Activated CD4-positive, alpha-beta memory T cell treated with anti-CD3 and anti-CD28 coated beads, Interleukin-2, amount 10 ng/mL, durations not matched to agents 7 days and 5 days (primary cell): Measurements from ENCODE around the gene DHX16. TPM values are rescaled to one million over a fixed set of nuclear protein-coding genes. Genes with fewer than 3 reads are reported as not detected.

Experiments used
- CTCF ChIA-PET: fragments of 350-600 bp; sonication (Branson Sonifier 250); formaldehyde crosslinking; loops from one replicate; lab custom pipeline; 2021; ENCODE audit warnings: antibody characterized with exemption, inconsistent platforms; lab: Charles Lee
- POLR2A ChIA-PET: fragments of 350-600 bp; sonication (Branson Sonifier 250); formaldehyde crosslinking; loops from one replicate; lab custom pipeline; 2021; ENCODE audit warnings: antibody characterized with exemption; lab: Charles Lee
- DNase-seq: peaks from one replicate; pipeline ENCODE4 v3.0.0-alpha.2; 2020
- H3K27ac Mint-ChIP-seq: one replicate; pipeline ENCODE4 v1.8.0; 2021; ENCODE audit warnings: mild to moderate bottlenecking, mixed read lengths
- H3K27me3 Mint-ChIP-seq: one replicate; pipeline ENCODE4 v1.8.0; 2021; ENCODE audit warnings: mixed read lengths
- H3K36me3 Mint-ChIP-seq: one replicate; pipeline ENCODE4 v1.8.0; 2021; ENCODE audit warnings: low read depth, mixed read lengths
- H3K4me1 Mint-ChIP-seq: one replicate; pipeline ENCODE4 v1.8.0; 2021; ENCODE audit warnings: mixed read lengths
- H3K4me3 Mint-ChIP-seq: one replicate; pipeline ENCODE4 v1.8.0; 2021; ENCODE audit warnings: mild to moderate bottlenecking, mixed read lengths
- H3K9me3 Mint-ChIP-seq: one replicate; pipeline ENCODE4 v1.8.0; 2021; ENCODE audit warnings: mixed read lengths
- total RNA-seq, 2 experiments: library from RNA; stranded (reverse); gene quantifications; one replicate each; pipeline ENCODE4 v1.2.3, GENCODE V29; 2021

Gene DHX16
- total RNA-seq, 2 experiments from 2014 or later = 35.6 to 37.6 TPM

GRCh38 chr6:30714263-30714662, 41.5 kb upstream of the DHX16 start:
- CTCF ChIA-PET = interaction anchor here (0.7 kb wide), 1 partner anchor 26 kb away, joined by 4 read pairs; no protein-coding TSS in a partner anchor
- H3K4me1 Mint-ChIP-seq = peaks cover 74% of the 10 kb centered on the region
- no peaks in the 10 kb centered on the region for H3K27me3 Mint-ChIP-seq
- no peak overlapping the region for H3K27ac Mint-ChIP-seq
- H3K4me3 Mint-ChIP-seq = no peak overlapping the region
- H3K9me3 Mint-ChIP-seq = peaks cover 2% of the 10 kb centered on the region
- H3K36me3 Mint-ChIP-seq = peaks cover 71% of the 10 kb centered on the region
- POLR2A ChIA-PET = interaction anchor here (0.7 kb wide), 1 partner anchor 99 kb away, joined by 3 read pairs; no protein-coding TSS in a partner anchor
- DNase-seq = no peak

GRCh38 chr6:30712441-30712945, 39.7 kb upstream of the DHX16 start:
- peak overlapping the region; percentile 79 for H3K27ac Mint-ChIP-seq
- H3K4me3 Mint-ChIP-seq = no peak overlapping the region
- peaks cover 2% of the 10 kb centered on the region for H3K9me3 Mint-ChIP-seq
- peaks cover 77% of the 10 kb centered on the region for H3K36me3 Mint-ChIP-seq
- ChIA-PET CTCF (interaction anchor here (0.6 to 2.6 kb wide), 4 partner anchors 10 to 729 kb away, joined by 3 to 15 read pairs (median 6); no protein-coding TSS in a partner anchor), POLR2A (interaction anchor here (0.8 to 2.6 kb wide), 12 partner anchors 9 to 97 kb away, joined by 3 to 25 read pairs (median 4); partner anchors contain the start of genes MRPS18B and PPP1R10)
- DNase-seq = no peak
- H3K27me3 Mint-ChIP-seq = no peaks in the 10 kb centered on the region
- H3K4me1 Mint-ChIP-seq = peaks cover 63% of the 10 kb centered on the region

- peak overlapping the region; percentile 2 for H3K4me3 Mint-ChIP-seq
- peak; percentile 28 for DNase-seq
- CTCF ChIA-PET = interaction anchor here (1.0 to 2.6 kb wide), 4 partner anchors 10 to 33 kb away, joined by 3 to 15 read pairs (median 6); no protein-coding TSS in a partner anchor
- peaks cover 2% of the 10 kb centered on the region for H3K9me3 Mint-ChIP-seq
- no peaks in the 10 kb centered on the region for H3K27me3 Mint-ChIP-seq
- peaks cover 59% of the 10 kb centered on the region for H3K4me1 Mint-ChIP-seq
- POLR2A ChIA-PET = interaction anchor here (0.8 to 2.6 kb wide), 11 partner anchors 10 to 96 kb away, joined by 3 to 25 read pairs (median 3); partner anchors contain the start of genes MRPS18B and PPP1R10
- peaks cover 79% of the 10 kb centered on the region for H3K36me3 Mint-ChIP-seq
- peak overlapping the region; percentile 79 for H3K27ac Mint-ChIP-seq
Observed at GRCh38 chr6:30711758-30712380, 39.1 kb upstream of the DHX16 start.

- peaks cover 75% of the 10 kb centered on the region for H3K36me3 Mint-ChIP-seq
- H3K27me3 Mint-ChIP-seq = no peaks in the 10 kb centered on the region
- no peak for DNase-seq
- CTCF ChIA-PET = interaction anchor here (0.6 to 1.5 kb wide), 2 partner anchors 13 to 64 kb away, joined by 3 to 4 read pairs; no protein-coding TSS in a partner anchor
- no peak overlapping the region for H3K27ac Mint-ChIP-seq
- no peak overlapping the region for H3K4me3 Mint-ChIP-seq
- POLR2A ChIA-PET = interaction anchor here (0.6 to 2.3 kb wide), 3 partner anchors 10 to 783 kb away, joined by 3 to 7 read pairs (median 3); partner anchors contain the start of gene TUBB
- peaks cover 36% of the 10 kb centered on the region for H3K4me1 Mint-ChIP-seq
- no peaks in the 10 kb centered on the region for H3K9me3 Mint-ChIP-seq
Observed at GRCh38 chr6:30709101-30709868, 36.5 kb upstream of the DHX16 start.

GRCh38 chr6:30707281-30707850, 34.6 kb upstream of the DHX16 start:
- Mint-ChIP-seq H3K27me3 (no peaks in the 10 kb centered on the region), H3K27ac (no peak overlapping the region), H3K4me1 (peaks cover 20% of the 10 kb centered on the region), H3K9me3 (no peaks in the 10 kb centered on the region), H3K36me3 (peaks cover 76% of the 10 kb centered on the region), H3K4me3 (no peak overlapping the region)
- DNase-seq = no peak
- ChIA-PET POLR2A (interaction anchor here (1.0 to 1.2 kb wide), 2 partner anchors 10 to 15 kb away, joined by 3 to 5 read pairs; partner anchors contain the start of gene MDC1), CTCF (interaction anchor here (1.8 to 2.5 kb wide), 2 partner anchors 10 to 28 kb away, joined by 5 to 6 read pairs; partner anchors contain the start of gene MDC1)

- peaks cover 66% of the 10 kb centered on the region for H3K36me3 Mint-ChIP-seq
- no peaks in the 10 kb centered on the region for H3K27me3 Mint-ChIP-seq
- no peak overlapping the region for H3K4me3 Mint-ChIP-seq
- ChIA-PET POLR2A (interaction anchor here (0.6 to 2.9 kb wide), 5 partner anchors 10 to 90 kb away, joined by 3 to 16 read pairs (median 4); partner anchors contain the start of gene MDC1), CTCF (interaction anchor here (1.8 to 2.5 kb wide), 2 partner anchors 12 to 27 kb away, joined by 5 to 6 read pairs; partner anchors contain the start of gene MDC1)
- H3K27ac Mint-ChIP-seq = no peak overlapping the region
- H3K9me3 Mint-ChIP-seq = no peaks in the 10 kb centered on the region
- peaks cover 3% of the 10 kb centered on the region for H3K4me1 Mint-ChIP-seq
- DNase-seq = no peak
Observed at GRCh38 chr6:30705620-30706019, 32.8 kb upstream of the DHX16 start.

- CTCF ChIA-PET = interaction anchor here (2.2 kb wide), 1 partner anchor 25 kb away, joined by 9 read pairs; no protein-coding TSS in a partner anchor
- Mint-ChIP-seq H3K27ac (no peak overlapping the region), H3K36me3 (peaks cover 68% of the 10 kb centered on the region), H3K9me3 (no peaks in the 10 kb centered on the region), H3K4me1 (peaks cover 2% of the 10 kb centered on the region), H3K4me3 (no peak overlapping the region), H3K27me3 (no peaks in the 10 kb centered on the region)
- POLR2A ChIA-PET = interaction anchor here (0.7 to 2.9 kb wide), 4 partner anchors 14 to 17 kb away, joined by 3 to 16 read pairs (median 5); partner anchors contain the start of gene MDC1
- DNase-seq = no peak
Observed at GRCh38 chr6:30703821-30704220, 31.0 kb upstream of the DHX16 start.

- no peaks in the 10 kb centered on the region for H3K27me3 Mint-ChIP-seq
- ChIA-PET POLR2A (interaction anchor here (0.7 to 1.3 kb wide), 2 partner anchors 16 to 18 kb away, joined by 3 read pairs; no protein-coding TSS in a partner anchor), CTCF (interaction anchor here (2.2 kb wide), 1 partner anchor 24 kb away, joined by 9 read pairs; no protein-coding TSS in a partner anchor)
- no peak for DNase-seq
- no peak overlapping the region for H3K4me3 Mint-ChIP-seq
- H3K27ac Mint-ChIP-seq = no peak overlapping the region
- no peaks in the 10 kb centered on the region for H3K9me3 Mint-ChIP-seq
- H3K36me3 Mint-ChIP-seq = peaks cover 65% of the 10 kb centered on the region
- peaks cover 2% of the 10 kb centered on the region for H3K4me1 Mint-ChIP-seq
Observed at GRCh38 chr6:30703011-30703410, 30.2 kb upstream of the DHX16 start.

GRCh38 chr6:30700340-30700739, 27.5 kb upstream of the DHX16 start:
- ChIA-PET CTCF (interaction anchor here (1.4 kb wide), 1 partner anchor 30 kb away, joined by 3 read pairs; no protein-coding TSS in a partner anchor), POLR2A (interaction anchor here (0.8 kb wide), 1 partner anchor 17 kb away, joined by 3 read pairs; the partner anchor contains the start of gene MDC1)
- no peaks in the 10 kb centered on the region for H3K9me3 Mint-ChIP-seq
- no peaks in the 10 kb centered on the region for H3K27me3 Mint-ChIP-seq
- no peak for DNase-seq
- no peaks in the 10 kb centered on the region for H3K4me1 Mint-ChIP-seq
- H3K4me3 Mint-ChIP-seq = no peak overlapping the region
- no peak overlapping the region for H3K27ac Mint-ChIP-seq
- H3K36me3 Mint-ChIP-seq = peaks cover 46% of the 10 kb centered on the region

- Mint-ChIP-seq H3K4me3 (no peak overlapping the region), H3K36me3 (peaks cover 12% of the 10 kb centered on the region), H3K27ac (no peak overlapping the region), H3K27me3 (no peaks in the 10 kb centered on the region), H3K4me1 (peaks cover 8% of the 10 kb centered on the region), H3K9me3 (no peaks in the 10 kb centered on the region)
- POLR2A ChIA-PET = interaction anchor here (1.6 to 2.1 kb wide), 2 partner anchors 9 to 12 kb away, joined by 6 read pairs; no protein-coding TSS in a partner anchor
- CTCF ChIA-PET = interaction anchor here (1.2 kb wide), 1 partner anchor 20 kb away, joined by 4 read pairs; the partner anchor contains the start of gene MDC1
- DNase-seq = no peak
Observed at GRCh38 chr6:30696432-30696831, 23.6 kb upstream of the DHX16 start.

GRCh38 chr6:30691208-30691847, 18.5 kb upstream of the DHX16 start:
- Mint-ChIP-seq H3K27me3 (no peaks in the 10 kb centered on the region), H3K36me3 (peaks cover 20% of the 10 kb centered on the region), H3K27ac (no peak overlapping the region), H3K4me1 (peaks cover 45% of the 10 kb centered on the region), H3K9me3 (no peaks in the 10 kb centered on the region), H3K4me3 (peak overlapping the region; percentile 93)
- ChIA-PET CTCF (interaction anchor here (1.1 to 4.8 kb wide), 4 partner anchors 12 to 159 kb away, joined by 3 to 31 read pairs (median 7); partner anchors contain the start of gene MDC1), POLR2A (interaction anchor here (0.6 to 6.6 kb wide), 11 partner anchors 8 to 77 kb away, joined by 3 to 88 read pairs (median 5); partner anchors contain the start of genes FLOT1, MDC1 and TUBB)
- no peak for DNase-seq
